ENCODE measurements around the gene RAD51B.

Gene RAD51B

DNA sequence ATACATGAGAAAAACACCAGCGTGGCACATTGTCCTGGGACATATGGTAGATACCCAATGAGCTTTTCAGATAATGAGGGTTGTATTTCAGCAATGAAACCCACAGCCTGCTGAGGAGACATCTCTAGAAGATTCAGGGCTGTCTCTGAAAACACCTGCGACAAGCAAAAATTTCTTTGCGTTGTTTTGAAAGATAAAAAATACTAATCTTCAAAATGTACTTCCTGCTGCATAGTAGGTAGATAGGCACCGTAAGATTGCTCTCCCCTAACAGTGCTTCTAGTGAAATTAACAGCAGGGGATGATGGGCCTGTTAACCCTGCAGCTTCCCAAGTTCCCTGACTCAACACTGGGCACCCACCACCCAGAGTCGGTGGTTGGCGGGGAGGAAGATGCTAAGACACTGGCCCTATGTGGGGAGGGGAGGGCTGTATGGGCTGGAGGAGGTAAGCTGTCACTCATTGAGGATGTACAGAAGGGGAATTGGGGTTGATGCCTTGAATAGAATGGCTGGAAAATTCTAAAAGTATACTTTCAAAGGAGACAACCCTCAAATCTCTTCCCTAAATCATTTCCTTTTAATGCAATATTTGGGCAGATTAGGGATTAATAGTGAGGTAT, 953.3 kb downstream of the RAD51B start:
- no peak for DNase-seq (ENCODE audit: low read depth)

DNA sequence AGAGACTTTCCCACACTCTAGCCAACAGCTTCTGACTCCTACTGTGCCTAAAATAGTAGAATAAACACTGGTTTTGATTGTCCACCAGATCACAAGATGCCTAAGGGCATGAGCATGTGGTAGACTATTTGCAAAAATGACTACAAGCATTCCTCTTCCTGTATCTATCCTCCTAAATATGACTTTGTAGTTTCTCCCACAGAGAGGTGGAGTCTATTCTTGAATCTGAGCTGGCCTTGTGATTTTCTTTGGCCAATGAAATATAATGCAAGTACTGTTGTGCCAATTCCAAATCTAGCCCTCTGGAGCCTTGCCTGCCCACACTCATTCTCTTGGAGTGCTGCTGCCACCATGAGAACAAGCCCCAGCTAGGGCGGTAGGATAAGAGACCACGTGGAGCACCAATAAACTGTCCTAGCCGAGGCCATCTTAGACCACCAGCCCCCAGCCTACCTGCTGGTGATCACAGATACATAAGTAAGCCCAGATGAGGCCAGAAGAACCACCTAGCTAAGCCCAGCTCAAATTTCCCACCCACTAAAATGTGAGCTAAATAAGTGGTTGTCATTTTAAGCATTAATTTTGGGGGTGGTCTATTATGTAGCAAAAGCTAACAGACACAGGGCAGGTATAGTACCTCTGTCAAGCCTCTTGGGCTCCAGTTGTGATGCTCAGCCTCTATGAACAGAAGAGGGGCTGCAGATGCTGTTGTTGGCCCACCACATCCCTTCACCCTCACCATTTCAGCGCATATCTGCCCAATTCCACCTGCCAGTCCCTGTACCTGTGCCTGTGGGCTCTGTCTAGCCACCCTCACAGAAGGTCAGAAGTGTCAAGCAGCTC, 955.4 kb downstream of the RAD51B start:
- DNase-seq (ENCODE audit: low read depth) = no peak

DNA sequence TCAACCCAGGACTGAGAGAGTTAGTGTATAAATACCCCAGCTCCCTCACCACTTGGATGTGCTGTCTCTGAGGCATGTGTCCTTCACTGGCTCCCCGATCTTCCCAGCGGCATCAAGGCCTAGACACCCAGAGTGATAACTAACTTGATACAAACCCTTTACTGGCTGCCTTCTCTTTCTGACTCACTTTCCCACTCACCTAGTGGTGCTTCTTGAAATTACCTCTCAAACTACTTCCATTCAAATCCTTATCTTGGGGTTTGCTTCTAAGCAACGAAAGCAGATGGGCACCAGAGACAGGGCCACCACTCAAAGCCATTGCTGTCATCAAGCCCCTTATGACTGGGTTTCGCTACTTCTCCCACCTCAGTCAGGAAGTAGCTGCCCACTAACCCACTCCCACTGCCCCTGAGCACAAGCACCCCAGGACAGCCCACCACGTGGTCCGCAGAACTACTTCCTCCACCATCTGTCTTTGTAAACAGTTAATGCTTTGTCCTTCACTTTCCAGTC, 956.1 kb downstream of the RAD51B start:
- no peak for DNase-seq (ENCODE audit: low read depth)

DNA sequence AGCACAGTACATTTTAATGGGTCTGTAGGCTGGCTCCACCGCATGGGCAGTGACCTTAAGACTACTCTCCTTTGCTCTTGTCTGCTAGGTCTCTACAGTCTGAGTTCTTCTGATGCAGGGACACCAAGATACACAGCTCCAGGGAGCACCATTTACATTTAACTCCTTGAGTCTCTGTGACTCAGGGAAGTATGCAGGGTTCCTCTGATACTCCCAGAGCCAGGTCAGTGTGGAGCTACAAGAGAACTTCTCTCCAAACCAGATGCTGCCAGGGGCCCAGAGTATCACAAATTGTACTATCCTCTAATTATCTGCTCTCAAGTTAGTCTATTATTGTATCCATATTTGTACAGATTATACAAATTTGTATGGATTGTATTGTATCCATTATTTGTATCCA, 958.1 kb downstream of the RAD51B start:
- DNase-seq (ENCODE audit: low read depth) = no peak

All from amniotic epithelial cell (primary cell).